Esophagus muscularis mucosa (tissue), 4 donors: ENCODE data around the gene SLX4IP. TPM values are rescaled to one million over a fixed set of nuclear protein-coding genes. Genes with fewer than 3 reads are reported as not detected.

Experiments used
- DNase-seq: peaks from one replicate; pipeline ENCODE4 v3.0.0-alpha.2; 2017; ENCODE audit errors: extremely low spot score
- H3K27ac ChIP-seq, 4 donors: fragments of 200-600 bp; sonication (generic); replicated peaks in 1 of 4; 1 replicate in 3 of 4; 2 replicates in 1 of 4; pipeline ENCODE4 v1.5.1; 2016 to 2019; ENCODE audit warnings: mild to moderate bottlenecking in 1 of 4
- H3K27me3 ChIP-seq, 4 donors: fragments of 200-600 bp; sonication (generic); one replicate each; pipeline versions ENCODE4 v1.5.1 to v1.6.0; 2016 to 2019
- H3K36me3 ChIP-seq, 4 donors: fragments of 200-600 bp; sonication (generic); one replicate each; pipeline ENCODE4 v1.5.1; 2016 to 2019
- H3K4me1 ChIP-seq, 4 donors: fragments of 200-600 bp; sonication (generic); one replicate each; pipeline ENCODE4 v1.5.1; 2016 to 2019
- H3K4me3 ChIP-seq, 4 donors: fragments of 200-600 bp; sonication (generic); 1 replicate in 2 of 4; 2 replicates in 2 of 4; pipeline ENCODE4 v1.5.1; 2016 to 2019; ENCODE audit warnings: mild to moderate bottlenecking in 4 of 4, moderate library complexity in 1 of 4
- H3K9me3 ChIP-seq, 4 donors: fragments of 200-600 bp; sonication (generic); 1 replicate in 3 of 4; 2 replicates in 1 of 4; pipeline ENCODE4 v1.5.1; 2016 to 2019
- CTCF ChIP-seq, 3 experiments: fragments of 200-600 bp in 2 of 3; fragments of 450-650 bp in 1 of 3; sonication (generic) in 2 of 3; IDR thresholded peaks; one replicate each; pipeline ENCODE4 v1.5.1; 2017 to 2019; ENCODE audit warnings: antibody characterized with exemption in 3 of 3, mild to moderate bottlenecking in 2 of 3, moderate library complexity in 1 of 3
- EP300 ChIP-seq: sonication (generic); formaldehyde crosslinking; IDR thresholded peaks from one replicate; pipeline ENCODE4 v1.6.1; 2017; ENCODE audit warnings: antibody characterized with exemption
- POLR2A ChIP-seq: fragments of 450-650 bp; IDR thresholded peaks from one replicate; pipeline ENCODE4 v1.6.1; 2017; ENCODE audit warnings: antibody characterized with exemption, moderate library complexity, mild to moderate bottlenecking, low read depth
- POLR2AphosphoS5 ChIP-seq, 2 donors: sonication (generic); formaldehyde crosslinking; IDR thresholded peaks; one replicate each; pipeline ENCODE4 v1.6.1; 2017; ENCODE audit warnings: antibody characterized with exemption in 2 of 2
- WGBS: methylation state at CpG from one replicate; pipeline ENCODE4 v1.1.5; 2018; 5-methylcytosine and 5-hydroxymethylcytosine counted together
- intact Hi-C: fragments of 100-400 bp; cut with DNase I; formaldehyde crosslinking; loops from one replicate; pipeline ENCODE4 v1.15.1; 2023
- total RNA-seq, 4 donors: library from RNA; depleted of rRNA; stranded (reverse); fragments of >200 nt; gene quantifications; one replicate each; pipeline versions ENCODE4 v1.1.0 to v1.2.1, GENCODE V29; 2016

The SLX4IP gene
- total RNA-seq, 4 donors from 2014 or later, result 1.2 to 2.1 (median 1.5) TPM

- intact Hi-C loops, result no loop called here
- no peak for DNase-seq
- 48% methylated on average over 9 of the region's 13 CpGs for WGBS
- TF ChIP-seq EP300 (no peak), POLR2AphosphoS5 (IDR thresholded peaks at IDR 0.05) (no peak), POLR2A (no peak), CTCF (IDR thresholded peaks at IDR 0.05) (no peak)
- no peaks in the 10 kb centered on the region for H3K27me3 ChIP-seq
- peak overlapping the region; percentile 42 to 68 (median 55) for H3K27ac ChIP-seq
- H3K36me3 ChIP-seq, result peaks cover 11 to 89% (median 41%) of the 10 kb centered on the region in 4 donors
- no peaks in the 10 kb centered on the region for H3K9me3 ChIP-seq
- peaks cover 46 to 64% (median 60%) of the 10 kb centered on the region in 4 donors for H3K4me1 ChIP-seq
- peak overlapping the region; percentile 20 to 36 (median 24) for H3K4me3 ChIP-seq
These were observed 218.6 kb downstream of the SLX4IP start for GRCh38 chr20:10653599-10654249.

- Histone ChIP-seq H3K4me3 (no peak overlapping the region), H3K27me3 (no peaks in the 10 kb centered on the region), H3K9me3 (no peaks in the 10 kb centered on the region), H3K36me3 (peaks cover 11 to 89% (median 39%) of the 10 kb centered on the region in 4 donors), H3K27ac (peak overlapping the region; percentile 42 to 61 (median 52)), H3K4me1 (peaks cover 46 to 69% (median 64%) of the 10 kb centered on the region in 4 donors)
- TF ChIP-seq CTCF (IDR thresholded peaks at IDR 0.05) (no peak), POLR2AphosphoS5 (IDR thresholded peaks at IDR 0.05) (no peak), POLR2A (no peak), EP300 (no peak)
- intact Hi-C loops, result no loop called here
- no peak for DNase-seq
These were observed 219.1 kb downstream of the SLX4IP start for GRCh38 chr20:10654250-10654610.

GRCh38 chr20:10654630-10655029 lies 219.5 kb downstream of the SLX4IP start:
- H3K4me3 ChIP-seq, result no peak overlapping the region
- no peak for DNase-seq
- H3K27me3 ChIP-seq, result no peaks in the 10 kb centered on the region
- H3K36me3 ChIP-seq, result peaks cover 11 to 87% (median 37%) of the 10 kb centered on the region in 4 donors
- H3K9me3 ChIP-seq, result no peaks in the 10 kb centered on the region
- TF ChIP-seq POLR2A (no peak), POLR2AphosphoS5 (IDR thresholded peaks at IDR 0.05) (no peak), CTCF (IDR thresholded peaks at IDR 0.05) (no peak)
- peak overlapping the region; percentile 42 to 61 (median 52) for H3K27ac ChIP-seq
- intact Hi-C loops, result no loop called here
- 83% methylated on average over 7 of the region's 7 CpGs for WGBS
- H3K4me1 ChIP-seq, result peaks cover 48 to 69% (median 66%) of the 10 kb centered on the region in 4 donors

- H3K4me1 ChIP-seq, result peaks cover 61 to 81% (median 68%) of the 10 kb centered on the region in 4 donors
- DNase-seq, result no peak
- H3K36me3 ChIP-seq, result peaks cover 11 to 87% (median 38%) of the 10 kb centered on the region in 4 donors
These were observed 220.9 kb downstream of the SLX4IP start for GRCh38 chr20:10655720-10656669.

More at GRCh38 chr20:10655720-10656669, 220.9 kb downstream of the SLX4IP start:
- H3K27ac ChIP-seq, result peak overlapping the region in 3 of 4 donors; percentile 42 to 61 (median 55)
- TF ChIP-seq CTCF (IDR thresholded peaks at IDR 0.05) (no peak), POLR2AphosphoS5 (IDR thresholded peaks at IDR 0.05) (no peak), POLR2A (no peak), EP300 (no peak)
- 76% methylated on average over 15 of the region's 15 CpGs for WGBS
- no peaks in the 10 kb centered on the region for H3K9me3 ChIP-seq
- no peak overlapping the region for H3K4me3 ChIP-seq
- intact Hi-C loops, result no loop called here
- no peaks in the 10 kb centered on the region for H3K27me3 ChIP-seq
